SK-N-SH (cell line): ENCODE results near the gene DNHD1.

ENCODE experiments used
- CHD2 ChIP-seq: fragments of 150-350 bp; IDR thresholded peaks from 2 replicates; pipeline ENCODE4 v1.6.1; 2018; ENCODE audit warnings: low read length; ENCODE audit not compliant: partially characterized antibody
- CTCF ChIP-seq: fragments of 200-600 bp; sonication (generic); IDR thresholded peaks from 2 replicates; pipeline ENCODE4 v1.6.1; 2017; ENCODE audit warnings: antibody characterized with exemption, mild to moderate bottlenecking, moderate library complexity
- EP300 ChIP-seq, 2 experiments: IDR thresholded peaks; 2 replicates each; pipeline versions ENCODE4 v1.4.0 to v1.6.1; 2012; ENCODE audit warnings: borderline replicate concordance in 1 of 2, low read depth in 1 of 2, low read length in 1 of 2
- EZH2phosphoT487 ChIP-seq: fragments of 200-600 bp; sonication (generic); IDR thresholded peaks from 2 replicates; pipeline ENCODE4 v1.6.1; 2017; ENCODE audit warnings: low read depth, mixed run types, mild to moderate bottlenecking, antibody characterized with exemption, moderate library complexity, borderline replicate concordance
- FOXJ3 ChIP-seq: sonication (generic); formaldehyde crosslinking; IDR thresholded peaks from 2 replicates; pipeline ENCODE4 v1.5.1; 2020; ENCODE audit warnings: mild to moderate bottlenecking, missing genetic modification reagents
- FOXM1 ChIP-seq: IDR thresholded peaks from 2 replicates; pipeline ENCODE4 v1.4.0; 2012; ENCODE audit warnings: low read depth, mild to moderate bottlenecking
- JUND ChIP-seq: IDR thresholded peaks from 2 replicates; pipeline ENCODE4 v1.4.0; 2012
- MXI1 ChIP-seq: IDR thresholded peaks from 2 replicates; pipeline ENCODE4 v1.6.1; 2012; ENCODE audit warnings: mild to moderate bottlenecking, low read depth, low read length, improper control_type of control experiment
- NFIC ChIP-seq: IDR thresholded peaks from 2 replicates; pipeline ENCODE4 v1.4.0; 2012; ENCODE audit warnings: borderline replicate concordance
- POLR2AphosphoS5 ChIP-seq: IDR thresholded peaks from 2 replicates; pipeline ENCODE4 v1.6.1; 2012; ENCODE audit warnings: low read depth, low read length
- RAD21 ChIP-seq: IDR thresholded peaks from 2 replicates; pipeline ENCODE4 v1.6.1; 2012; ENCODE audit warnings: mild to moderate bottlenecking, low read length
- SMC3 ChIP-seq: IDR thresholded peaks from 2 replicates; pipeline ENCODE4 v1.6.1; 2012; ENCODE audit warnings: low read depth, low read length, improper control_type of control experiment
- TAF1 ChIP-seq: IDR thresholded peaks from 2 replicates; pipeline ENCODE4 v1.6.1; 2012; ENCODE audit warnings: low read depth, mild to moderate bottlenecking, low read length, moderate library complexity, borderline replicate concordance
- YY1 ChIP-seq: IDR thresholded peaks from 2 replicates; pipeline ENCODE4 v1.4.0; 2012; ENCODE audit warnings: low read depth, mild to moderate bottlenecking

- no peak for TF ChIP-seq FOXJ3 (CRISPR knock-in tag)
- no peak for TF ChIP-seq CHD2
- no peak for TF ChIP-seq RAD21
- no peak for TF ChIP-seq CTCF
- no peak for TF ChIP-seq NFIC
- no peak for TF ChIP-seq SMC3
- no peak for TF ChIP-seq JUND
- no peak for TF ChIP-seq MXI1
- TF ChIP-seq FOXM1, result no peak
- TF ChIP-seq EZH2phosphoT487, result no peak
- TF ChIP-seq YY1, result no peak
- no peak for TF ChIP-seq POLR2AphosphoS5
- TF ChIP-seq TAF1, result no peak
- no peak for TF ChIP-seq EP300 (IDR thresholded peaks at IDR 0.05; ENCODE audit: borderline replicate concordance in 1 of 2, low read depth in 1 of 2, low read length in 1 of 2)
Observed at GRCh38 chr11:6613496-6613895, 116.4 kb downstream of the DNHD1 start.
